ENCODE measurements around the gene EZH2. TPM values are rescaled to one million over a fixed set of nuclear protein-coding genes. Genes with fewer than 3 reads are reported as not detected.

EZH2 gene
- total and polyA plus RNA-seq, 9 donors = 2.5 to 5.6 (median 4.0) TPM

GRCh38 chr7:148830897-148831692, 53.0 kb downstream of the EZH2 start:
- no peaks in the 10 kb centered on the region for H3K4me1 ChIP-seq (ENCODE audit: insufficient read depth)
- intact Hi-C loops (cut with DNase I) = no loop called here
- no peaks in the 10 kb centered on the region for H3K36me3 ChIP-seq
- TF ChIP-seq CTCF (IDR thresholded peaks at IDR 0.05) (no peak), POLR2A (IDR thresholded peaks at IDR 0.05) (no peak), EP300 (IDR thresholded peaks at IDR 0.05) (no peak)
- H3K9me3 ChIP-seq = no peaks in the 10 kb centered on the region
- H3K4me3 ChIP-seq = no peak overlapping the region
- H3K27me3 ChIP-seq = no peaks in the 10 kb centered on the region
- no peak for DNase-seq
- 91 to 98% (median 93%) methylated on average over 5 of the region's 5 CpGs for WGBS, 3 donors
- H3K27ac ChIP-seq = no peak overlapping the region

GRCh38 chr7:148828965-148829364, 55.1 kb downstream of the EZH2 start:
- DNase-seq = no peak
- intact Hi-C loops (cut with DNase I) = no loop called here
- Histone ChIP-seq H3K27ac (no peak overlapping the region), H3K9me3 (no peaks in the 10 kb centered on the region), H3K4me3 (no peak overlapping the region), H3K27me3 (no peaks in the 10 kb centered on the region), H3K36me3 (no peaks in the 10 kb centered on the region), H3K4me1 (ENCODE audit: insufficient read depth) (no peaks in the 10 kb centered on the region)
- no peak for TF ChIP-seq CTCF (IDR thresholded peaks at IDR 0.05)
- no peak for TF ChIP-seq POLR2A (IDR thresholded peaks at IDR 0.05)
- TF ChIP-seq EP300 (IDR thresholded peaks at IDR 0.05) = no peak
- 100% methylated on average over 1 of the region's 1 CpG for WGBS, 3 donors

GRCh38 chr7:148825338-148825737, 58.8 kb downstream of the EZH2 start:
- Histone ChIP-seq H3K4me3 (no peak overlapping the region), H3K36me3 (no peaks in the 10 kb centered on the region), H3K27me3 (no peaks in the 10 kb centered on the region), H3K9me3 (no peaks in the 10 kb centered on the region), H3K27ac (no peak overlapping the region), H3K4me1 (ENCODE audit: insufficient read depth) (no peaks in the 10 kb centered on the region)
- intact Hi-C loops (cut with DNase I) = no loop called here
- WGBS, 3 donors = 50 to 54% (median 52%) methylated on average over 5 of the region's 5 CpGs
- no peak for TF ChIP-seq POLR2A (IDR thresholded peaks at IDR 0.05)
- TF ChIP-seq CTCF (IDR thresholded peaks at IDR 0.05) = no peak
- TF ChIP-seq EP300 (IDR thresholded peaks at IDR 0.05) = no peak
- no peak for DNase-seq

- DNase-seq = no peak
- Histone ChIP-seq H3K4me3 (no peak overlapping the region), H3K27me3 (no peaks in the 10 kb centered on the region), H3K36me3 (no peaks in the 10 kb centered on the region), H3K9me3 (no peaks in the 10 kb centered on the region), H3K4me1 (ENCODE audit: insufficient read depth) (no peaks in the 10 kb centered on the region), H3K27ac (no peak overlapping the region)
- WGBS, 3 donors = 91 to 98% (median 93%) methylated on average over 2 of the region's 2 CpGs
- TF ChIP-seq CTCF (IDR thresholded peaks at IDR 0.05) = no peak
- intact Hi-C loops (cut with DNase I) = no loop called here
These were observed 59.2 kb downstream of the EZH2 start for GRCh38 chr7:148824864-148825263.

Data from ovary (tissue), 9 donors.